DMS153 treated with DMSO at 0.1 percent for 48 hours (cell line): Measurements from ENCODE around the gene ACLY.
"Not testable (repeated sequence)": the region's sequence is repeated elsewhere in the genome, so short reads cannot be mapped to it uniquely, and the experiment has no call there.

Experiments used
- DNase-seq: peaks from one replicate; lab custom pipeline; 2025; ENCODE audit not compliant: unreplicated experiment; lab: John Stamatoyannopoulos, UW

ACLY gene

GRCh38 chr17:41836550-41837196, 82.1 kb downstream of the ACLY start:
- no peak for DNase-seq

DNA sequence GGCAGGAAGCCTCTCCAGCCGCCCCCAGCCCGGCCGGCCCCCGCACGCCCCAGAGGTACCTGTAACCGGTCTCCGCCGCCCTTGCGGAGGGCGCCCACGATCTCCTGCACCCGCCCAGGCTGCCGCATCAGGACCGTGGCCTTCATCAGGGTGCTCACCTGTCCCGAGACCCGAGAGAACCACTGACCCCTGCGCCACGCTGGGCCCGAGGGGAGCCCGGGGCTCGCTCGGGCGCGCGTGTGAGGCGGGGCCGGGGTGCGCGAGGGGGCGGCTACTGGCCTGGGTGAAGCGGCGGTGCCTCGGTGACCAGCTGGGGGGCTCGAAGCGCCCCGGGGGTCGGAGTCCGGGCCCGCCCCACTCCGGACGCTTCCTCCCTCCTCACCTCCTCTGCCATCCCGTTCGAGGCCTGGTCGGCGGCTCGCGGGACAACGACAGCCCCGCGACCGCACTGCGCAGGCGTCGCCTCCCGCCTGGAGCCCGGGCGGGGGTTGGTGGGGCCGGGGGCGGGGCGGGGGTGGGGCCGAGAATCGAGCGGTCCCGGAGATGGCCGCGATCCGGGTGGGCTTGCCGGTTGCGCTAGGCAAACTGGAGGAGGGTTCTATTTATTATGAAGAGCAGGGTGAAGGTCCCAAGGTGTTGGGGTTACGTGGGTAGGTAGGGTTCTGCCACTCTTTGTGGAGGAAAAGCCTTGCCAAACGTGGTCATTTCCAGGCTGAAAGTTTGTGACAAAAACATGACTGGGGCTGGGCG, 82.8 kb downstream of the ACLY start, which contains the start of gene NT5C3B:
Gene NT5C3B, minus strand, starts transcription at position 433 of the 750 bp plus-strand sequence. Its CDS starts 39 bp downstream, at position 394.
- no peak for DNase-seq

DNA sequence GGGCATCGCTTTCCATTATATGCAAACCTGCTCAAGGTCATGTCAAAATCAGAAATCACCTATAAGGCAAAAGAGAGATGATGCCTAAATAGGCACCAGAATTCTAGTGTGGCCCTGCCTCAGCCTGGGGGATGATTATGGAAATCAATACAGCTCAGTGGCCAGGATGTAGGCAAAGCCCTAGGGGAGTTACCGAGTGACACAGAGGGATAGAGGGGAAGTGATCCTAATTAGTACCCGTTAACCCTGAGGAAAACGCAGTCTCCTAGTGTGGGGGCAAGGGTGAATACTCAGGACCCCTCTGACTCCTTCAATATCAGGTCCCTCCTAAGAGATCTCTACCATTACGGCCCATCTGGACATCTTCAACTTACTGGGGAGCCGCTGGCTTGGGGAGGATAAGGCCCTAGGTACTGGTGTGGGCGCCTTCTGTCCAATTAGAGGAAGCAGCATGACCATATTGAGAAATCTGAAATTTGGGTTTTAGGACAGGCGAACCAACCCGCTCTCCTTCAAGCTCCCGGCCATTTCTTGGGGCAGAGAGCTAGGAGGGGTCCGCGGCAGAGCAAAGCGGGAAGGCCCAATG, 83.4 kb downstream of the ACLY start:
- DNase-seq = no peak

- not testable (repeated sequence) for DNase-seq
These were observed 88.8 kb downstream of the ACLY start for GRCh38 chr17:41829961-41830360.

GRCh38 chr17:41825175-41825845, 93.4 kb downstream of the ACLY start:
- DNase-seq = no peak

- no peak for DNase-seq
These were observed 94.7 kb downstream of the ACLY start for GRCh38 chr17:41824086-41824485.

- no peak for DNase-seq
These were observed 95.2 kb downstream of the ACLY start for GRCh38 chr17:41823580-41823979.

DNA sequence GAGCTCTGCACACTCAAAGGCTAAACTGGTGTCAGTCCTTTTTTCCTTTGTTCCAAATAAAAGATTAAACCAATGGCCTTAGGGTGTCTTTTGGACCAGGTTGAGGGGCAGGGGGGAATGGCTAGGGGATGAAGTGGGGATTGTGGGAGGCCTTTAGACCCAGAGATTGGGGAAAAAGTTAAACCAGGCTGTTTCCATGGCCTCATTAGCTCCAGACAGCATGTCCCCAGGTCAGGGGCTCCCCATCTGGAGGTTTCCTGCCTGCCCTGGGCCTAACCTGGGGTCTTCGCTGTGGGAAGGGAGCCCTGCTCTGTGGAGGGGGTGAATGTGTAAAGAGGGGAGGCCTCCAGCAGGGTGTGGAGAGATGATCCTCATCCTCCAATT, 95.6 kb downstream of the ACLY start:
- DNase-seq = no peak

GRCh38 chr17:41822216-41823140, 96.3 kb downstream of the ACLY start:
- DNase-seq = no peak

- no peak for DNase-seq
These were observed 97.0 kb downstream of the ACLY start for GRCh38 chr17:41821776-41822175.

DNA sequence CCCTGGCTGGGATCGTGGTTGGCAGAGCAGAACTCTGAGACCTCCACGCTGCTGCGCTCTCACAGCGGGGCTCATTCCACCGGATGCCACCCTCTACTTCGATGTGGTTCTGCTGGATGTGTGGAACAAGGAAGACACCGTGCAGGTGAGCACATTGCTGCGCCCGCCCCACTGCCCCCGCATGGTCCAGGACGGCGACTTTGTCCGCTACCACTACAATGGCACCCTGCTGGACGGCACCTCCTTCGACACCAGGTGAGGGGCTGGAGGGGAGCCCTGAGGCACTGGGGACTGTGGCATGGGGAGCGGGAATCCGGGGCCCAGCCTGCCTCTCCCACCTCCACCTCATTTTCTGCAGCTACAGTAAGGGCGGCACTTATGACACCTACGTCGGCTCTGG, 100.7 kb downstream of the ACLY start:
- DNase-seq = no peak
